GM21381 (cell line): ENCODE measurements around the gene MOB3B.

Source experiments
- ATAC-seq: cut with Tn5 transposase; IDR thresholded peaks from one replicate; pipeline ENCODE4 v1.9.1; 2021; ENCODE audit warnings: mild to moderate bottlenecking, moderate library complexity; ENCODE audit not compliant: unreplicated experiment

MOB3B gene

DNA sequence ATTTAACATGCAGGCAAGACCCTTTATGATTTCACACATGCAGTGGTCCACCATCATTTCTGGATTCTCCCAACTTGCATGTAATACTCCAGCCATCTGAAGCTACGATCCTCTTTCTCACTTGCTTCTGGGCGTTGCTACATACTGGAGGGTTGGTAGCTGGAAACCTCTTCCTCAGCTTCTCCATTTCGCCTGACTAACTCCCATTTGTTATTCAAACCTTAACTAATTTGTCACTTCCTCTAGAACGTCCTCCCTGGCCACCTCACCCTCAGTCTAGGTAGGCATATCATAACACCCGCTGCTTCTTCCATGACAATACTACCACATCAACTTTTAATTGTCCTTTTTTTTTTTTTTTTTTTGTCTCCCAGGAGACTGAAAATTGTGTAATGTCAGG, 160.0 kb downstream of the MOB3B start:
- no peak for ATAC-seq

DNA sequence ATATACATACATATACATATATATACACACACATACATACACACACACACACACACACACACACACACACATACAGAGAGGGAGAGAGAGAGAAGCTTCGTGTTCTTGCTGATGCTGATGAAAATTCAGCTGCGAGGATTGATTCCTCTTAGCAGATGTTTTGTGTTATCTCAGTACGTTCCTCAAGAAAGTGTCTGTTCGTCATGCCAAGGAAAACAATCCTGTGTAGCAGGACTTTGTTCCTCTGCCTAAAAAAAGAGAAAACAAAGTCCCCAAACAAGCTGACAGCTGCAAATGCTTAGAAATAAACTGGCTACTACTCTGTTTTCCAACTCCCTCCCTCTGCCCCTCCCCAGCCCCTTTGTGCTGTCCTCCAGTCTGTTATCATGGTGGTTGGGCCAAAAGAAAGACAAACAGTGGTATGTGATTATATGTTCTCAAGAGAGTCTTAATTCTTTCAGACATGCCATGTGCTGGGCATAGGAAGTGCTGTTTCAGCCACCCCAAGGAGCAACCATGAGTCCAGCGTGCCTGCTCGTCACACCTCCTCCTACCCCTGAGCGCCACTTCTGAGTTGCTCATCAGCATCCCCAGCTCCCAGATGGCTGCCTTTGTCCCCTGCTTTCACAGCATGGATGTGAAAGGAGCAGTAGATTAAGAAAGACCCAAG, 161.2 kb downstream of the MOB3B start:
- ATAC-seq, result no peak

DNA sequence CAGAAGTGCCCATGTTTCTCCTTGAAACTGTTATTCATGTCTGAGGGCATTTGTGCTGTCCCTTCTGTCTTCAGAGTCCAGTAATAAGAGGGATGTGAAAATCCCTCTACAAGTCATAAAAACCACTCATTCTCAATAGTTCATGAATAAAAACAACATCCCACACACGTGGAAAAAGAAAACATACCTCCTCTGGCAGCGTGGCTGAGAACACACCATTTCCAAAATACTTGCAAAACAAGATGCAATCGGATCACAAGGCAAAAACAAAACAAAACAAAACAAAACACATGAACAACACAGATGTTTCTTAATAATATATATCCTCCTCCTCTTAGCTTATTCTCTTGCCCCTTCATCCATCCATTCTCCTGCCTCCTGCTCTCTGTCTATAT, 161.7 kb downstream of the MOB3B start:
- ATAC-seq, result no peak

DNA sequence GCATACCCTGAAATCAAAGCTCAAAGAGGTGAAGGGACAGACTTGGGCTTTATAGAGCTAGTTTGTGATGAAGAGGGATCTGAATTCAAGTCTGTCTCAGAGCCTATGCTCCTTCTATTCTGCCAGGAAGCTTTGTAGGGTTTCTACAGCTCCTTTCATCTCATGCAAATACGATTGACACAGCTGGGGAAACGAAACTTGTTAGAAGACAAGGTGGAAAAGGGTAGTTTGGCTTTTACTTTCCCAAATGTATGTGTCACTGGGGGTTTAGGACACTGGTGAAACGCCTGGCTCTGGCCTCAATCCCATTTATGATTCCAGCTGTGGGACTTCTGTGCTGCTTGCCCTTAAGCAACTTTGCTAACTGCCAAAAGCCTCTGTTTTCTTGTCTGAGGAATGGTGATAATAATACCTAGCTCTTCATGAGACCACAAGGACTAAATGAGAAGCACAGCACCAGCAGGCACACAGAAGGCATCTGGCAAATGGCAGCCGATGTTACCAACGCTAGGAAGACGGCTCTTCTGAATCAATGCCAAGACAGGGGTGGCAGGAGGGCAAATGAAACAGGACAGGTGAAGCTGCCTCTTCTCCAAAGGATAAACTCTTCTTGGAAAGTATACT, 162.3 kb downstream of the MOB3B start:
- ATAC-seq, result peak; percentile 72

DNA sequence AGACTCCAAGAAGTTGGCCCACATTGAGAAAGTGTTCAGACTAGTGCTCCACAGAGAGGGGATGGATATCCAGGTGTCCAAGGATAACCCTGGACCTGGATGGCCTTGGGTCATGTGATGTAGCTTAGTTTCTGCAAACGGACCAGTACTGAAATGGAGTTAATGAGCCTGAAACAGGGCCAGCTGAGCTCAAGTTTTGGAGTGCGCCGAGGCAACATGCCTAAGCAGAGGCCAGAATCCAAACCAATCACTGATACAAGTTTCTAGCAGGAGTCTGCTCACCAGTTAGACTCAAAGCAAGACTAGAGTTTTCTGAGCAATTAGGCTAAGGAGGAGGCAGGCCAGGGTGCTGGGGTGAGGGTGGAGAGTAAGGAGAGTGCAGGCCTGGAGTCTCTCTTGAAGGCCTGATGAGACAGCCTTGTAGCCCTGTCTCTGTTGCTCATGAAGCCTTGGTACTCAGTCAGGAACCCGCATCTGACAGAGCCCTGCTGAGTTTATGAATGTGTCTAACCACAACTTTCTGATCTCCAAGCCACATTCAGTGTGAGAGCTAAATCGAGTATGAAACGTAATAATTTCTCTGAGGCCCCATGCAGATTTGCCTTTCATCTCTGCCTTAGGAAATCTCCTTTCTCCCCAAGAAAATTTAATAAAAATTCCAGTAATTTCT, 163.8 kb downstream of the MOB3B start:
- ATAC-seq, result peak; percentile 82

DNA sequence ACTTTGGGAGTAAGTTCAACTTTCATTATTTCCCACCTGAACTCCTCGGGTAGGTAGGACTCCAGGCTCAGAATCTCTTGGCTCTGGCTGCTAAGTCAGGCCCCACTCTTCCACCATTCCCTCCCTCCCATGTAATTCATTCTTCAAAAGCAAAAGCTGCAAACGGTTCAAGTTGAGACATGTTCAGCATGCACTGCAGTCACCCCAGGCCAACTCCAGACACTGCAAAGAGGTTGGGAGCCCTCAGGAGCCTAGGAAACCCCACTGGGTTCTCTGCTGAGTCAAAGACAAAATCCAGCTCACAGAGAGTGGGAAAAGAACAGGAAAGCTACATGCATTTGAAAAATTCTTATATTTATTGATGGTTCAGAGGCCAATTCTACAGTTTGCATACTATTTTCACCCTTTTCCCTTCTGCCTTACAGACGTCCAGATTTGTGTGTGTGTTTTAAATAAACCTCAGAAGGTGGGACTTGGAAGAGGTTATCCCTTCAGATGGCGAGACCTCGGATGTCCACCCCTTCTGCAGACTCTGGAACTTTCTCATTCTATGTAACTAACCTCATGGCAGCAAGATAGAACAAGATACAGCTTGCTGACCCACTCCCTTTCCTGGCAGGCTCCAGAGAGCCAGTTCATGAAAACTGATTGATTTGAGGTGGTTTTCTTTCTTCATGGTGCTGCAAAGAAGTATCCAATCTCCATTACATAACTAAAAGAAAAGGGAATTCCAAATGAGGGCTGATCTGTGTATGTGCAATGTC, 167.0 kb downstream of the MOB3B start:
- ATAC-seq, result no peak

DNA sequence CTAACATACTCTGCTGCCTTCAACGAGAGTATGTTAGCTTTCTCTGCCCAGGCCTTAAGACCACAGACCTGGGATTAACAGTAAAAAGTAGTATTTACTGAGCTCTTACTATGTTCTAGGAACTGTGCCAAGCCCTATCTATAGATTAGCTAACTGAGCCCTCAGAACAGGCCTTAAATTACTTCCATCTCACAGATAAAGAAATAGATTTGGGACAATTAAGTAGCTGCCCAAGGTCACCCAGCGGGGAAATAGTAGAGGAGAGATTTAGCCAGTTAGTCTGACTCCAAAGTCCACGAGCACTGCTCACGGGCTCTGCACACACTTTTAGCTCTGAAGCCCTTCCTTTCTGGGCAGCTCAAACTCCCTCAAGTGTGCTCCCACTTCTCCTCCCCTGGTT, 168.1 kb downstream of the MOB3B start:
- ATAC-seq, result no peak

DNA sequence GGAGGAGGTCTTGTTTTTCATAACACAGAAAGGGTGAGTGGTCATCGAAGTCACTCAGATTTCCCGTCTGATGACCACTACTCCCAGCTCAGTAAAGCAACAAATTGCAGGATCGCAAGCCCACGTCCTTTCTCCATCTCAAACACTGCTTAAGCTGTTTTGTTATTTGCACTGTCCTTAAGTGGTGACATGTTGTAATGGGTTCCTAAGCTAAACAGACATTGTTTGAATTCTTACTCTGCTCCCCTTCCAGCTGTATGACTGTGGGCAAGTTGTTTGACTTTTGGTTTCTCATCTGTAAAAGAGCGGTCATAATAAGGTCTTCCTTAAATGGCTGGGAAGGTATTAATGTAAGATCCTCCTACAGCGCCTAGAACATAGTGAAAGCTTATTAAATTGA, 169.9 kb downstream of the MOB3B start:
- ATAC-seq, result no peak

DNA sequence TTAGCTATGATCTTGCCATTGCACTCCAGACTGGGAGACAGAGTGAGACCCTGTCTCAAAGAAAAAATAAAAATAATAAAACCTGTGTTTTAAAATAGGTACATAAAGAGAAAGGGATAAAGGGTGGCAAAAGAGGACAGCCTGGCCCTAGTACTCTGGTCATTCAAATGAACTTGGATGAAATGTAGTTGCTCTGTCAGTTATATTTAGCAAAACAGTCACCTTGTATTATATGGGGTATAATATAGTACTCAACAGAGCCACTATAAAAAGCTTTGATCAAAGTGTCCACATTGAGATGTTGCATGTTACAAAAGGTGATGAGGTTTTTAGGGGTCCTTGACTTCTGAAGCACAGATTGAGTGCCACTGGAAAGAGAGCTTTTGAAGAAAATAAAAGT, 171.6 kb downstream of the MOB3B start:
- ATAC-seq, result no peak

DNA sequence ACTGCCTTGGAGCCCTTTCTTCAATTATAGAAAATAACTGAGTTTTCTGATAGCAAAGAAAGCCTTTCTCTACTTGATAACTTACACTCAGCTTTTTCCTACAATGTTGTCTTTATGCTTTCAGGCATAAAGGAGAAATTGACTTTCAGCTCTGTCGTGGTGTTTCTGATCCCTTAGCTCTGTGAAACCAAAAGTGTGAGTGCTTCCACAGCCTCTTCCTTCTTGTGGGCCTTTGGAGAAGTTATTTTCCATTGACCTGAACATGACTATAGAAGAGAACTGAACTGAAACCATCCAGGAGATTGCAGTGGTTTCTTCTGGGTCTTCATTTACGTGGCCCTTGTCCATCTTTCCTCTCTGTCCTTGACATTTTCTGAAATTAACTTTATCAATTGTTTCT, 173.2 kb downstream of the MOB3B start:
- ATAC-seq, result no peak

DNA sequence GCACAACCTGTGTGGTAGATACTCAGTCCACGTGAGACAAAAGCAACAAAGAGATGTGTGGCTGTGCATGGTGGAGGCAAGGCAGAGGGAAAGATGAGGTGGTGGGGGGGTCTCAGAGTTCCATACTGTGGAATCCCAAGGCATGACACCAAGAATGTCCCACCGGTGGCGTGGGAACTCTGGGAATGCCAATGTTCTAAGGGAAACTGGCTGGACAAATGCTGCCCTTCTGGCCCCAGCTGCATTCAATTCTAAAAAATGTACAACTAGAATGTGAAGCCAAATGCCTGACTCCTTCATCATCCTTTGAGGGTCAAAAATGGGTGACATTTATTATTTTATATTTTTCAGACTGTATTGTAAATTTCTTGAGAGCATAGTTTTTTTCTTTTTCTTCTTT, 174.4 kb downstream of the MOB3B start:
- no peak for ATAC-seq

DNA sequence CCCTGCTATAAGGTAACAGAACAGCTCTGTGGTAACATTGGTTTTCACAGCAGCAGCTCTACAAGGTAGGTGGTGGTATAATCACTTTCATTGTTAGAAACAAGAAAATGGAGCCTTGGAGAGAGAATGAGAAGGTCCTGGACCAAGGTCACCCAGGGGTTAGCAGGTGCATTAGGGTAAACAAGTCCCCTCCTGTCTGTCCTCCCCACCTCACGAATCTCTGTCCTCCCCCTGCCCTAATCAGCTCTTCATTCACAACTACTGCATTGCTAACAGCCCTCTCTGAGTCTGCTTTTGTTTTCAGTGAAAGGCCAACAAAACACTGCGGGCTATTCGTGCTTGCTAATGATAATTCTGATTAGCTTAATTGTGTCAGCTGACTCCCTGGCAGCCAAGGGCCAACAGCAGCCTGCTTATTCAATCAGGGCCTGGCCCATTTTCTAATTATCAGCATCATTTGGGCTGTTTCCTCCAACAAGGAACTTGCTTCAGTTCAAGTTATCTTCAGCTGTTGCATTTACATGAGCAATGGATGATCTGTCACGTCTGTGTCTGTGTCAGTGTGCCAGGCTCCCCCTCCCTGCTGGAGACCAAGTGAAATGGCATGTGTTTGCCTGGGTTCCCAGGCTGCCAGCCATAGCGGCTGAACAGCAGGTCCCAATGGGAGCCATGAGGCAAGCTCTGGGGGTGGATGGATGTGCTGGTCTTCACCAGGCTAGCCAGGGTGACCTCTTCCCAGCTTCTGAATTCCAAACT, 176.0 kb downstream of the MOB3B start:
- ATAC-seq, result peak; percentile 95

DNA sequence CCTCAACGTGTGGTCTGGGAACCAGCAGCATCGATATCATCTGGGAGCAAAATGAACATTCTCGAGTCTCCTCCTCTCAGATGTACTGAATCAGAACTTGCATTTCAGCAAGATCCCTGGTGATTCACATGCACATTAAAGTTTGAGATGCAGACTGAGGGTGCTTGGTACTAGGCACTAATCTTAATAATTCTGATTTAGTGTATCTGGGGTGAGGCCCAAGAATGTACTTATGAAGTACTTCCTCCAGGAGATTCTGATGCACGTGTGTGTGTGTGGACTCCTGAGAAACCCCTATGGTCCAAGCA, 176.5 kb downstream of the MOB3B start:
- no peak for ATAC-seq

DNA sequence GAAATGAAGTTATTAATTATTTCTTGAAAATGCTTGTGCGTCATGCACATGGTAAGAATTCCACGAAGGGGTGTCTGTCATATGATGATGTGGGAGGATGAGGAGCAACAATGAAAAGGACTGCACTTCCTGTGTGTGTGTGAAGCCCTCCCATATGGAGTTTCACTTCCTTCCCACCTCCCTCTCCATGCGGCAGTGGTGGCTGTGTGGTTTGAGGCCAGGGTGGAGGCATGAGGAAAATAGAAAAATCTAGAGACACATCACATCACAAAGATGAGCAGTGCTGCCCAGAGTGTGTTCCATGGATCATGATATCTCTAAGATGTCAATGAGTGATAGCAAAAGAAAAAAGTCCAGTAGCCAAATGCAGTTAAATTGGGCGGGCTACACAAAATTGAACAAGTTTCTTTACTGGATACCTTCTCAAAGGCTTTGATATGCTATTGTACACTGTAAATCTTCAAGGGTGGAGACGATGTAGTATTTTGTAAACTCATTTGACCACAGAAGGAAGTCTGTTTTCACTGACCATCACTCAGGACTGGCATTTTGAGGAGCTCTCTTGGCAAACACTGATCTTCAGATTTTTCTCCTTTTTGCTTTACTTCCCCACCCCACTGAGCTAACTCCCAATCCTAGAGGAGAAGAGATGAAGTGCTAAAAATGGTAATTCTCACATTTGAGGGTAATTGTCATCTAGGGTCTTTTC, 177.0 kb downstream of the MOB3B start:
- ATAC-seq, result no peak

DNA sequence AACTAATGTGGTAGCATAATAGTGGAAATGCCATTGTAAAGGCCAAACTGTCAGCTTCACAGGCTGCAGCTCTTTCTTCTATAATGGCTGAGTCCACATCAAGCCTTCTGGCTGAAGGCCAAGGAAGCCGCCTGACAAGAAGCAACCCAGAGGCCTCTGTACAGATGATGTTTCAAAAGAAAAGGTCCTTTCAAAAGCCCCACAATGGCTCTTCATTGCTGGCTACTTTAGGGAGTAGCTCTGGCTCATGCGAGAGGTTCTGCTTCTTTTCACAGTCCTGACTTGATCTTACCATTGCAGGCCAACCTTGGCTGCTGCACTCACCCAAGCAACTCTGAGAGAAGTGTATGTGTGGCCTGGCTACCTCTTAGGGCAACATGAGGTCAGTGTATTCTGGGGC, 178.2 kb downstream of the MOB3B start:
- no peak for ATAC-seq

DNA sequence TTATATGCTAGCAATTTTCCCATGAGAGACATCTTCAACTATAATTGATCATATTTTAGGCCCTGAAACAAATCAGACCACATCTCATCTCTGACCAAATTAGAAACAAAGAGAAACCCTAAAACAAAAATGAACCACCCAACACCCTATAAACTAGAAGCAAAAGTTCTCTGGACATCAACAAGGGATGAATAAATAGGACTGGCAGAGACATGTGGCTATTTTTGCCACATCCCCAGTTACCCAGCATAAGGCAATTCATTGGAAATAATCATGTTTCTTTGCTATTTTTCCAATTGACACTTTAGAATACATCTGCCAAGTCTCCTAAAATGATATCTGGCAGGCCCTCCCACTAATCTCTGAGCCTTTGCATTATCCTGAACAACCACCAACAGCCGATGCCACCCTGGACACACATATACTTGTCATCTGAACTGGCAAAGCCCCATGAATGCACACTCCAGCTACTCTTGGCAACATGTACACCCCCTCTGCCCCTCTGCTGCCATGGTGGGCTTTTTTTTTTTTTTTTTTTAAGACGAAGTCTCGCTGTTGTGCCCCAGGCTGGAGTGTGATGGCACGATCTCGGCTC, 179.1 kb downstream of the MOB3B start:
- ATAC-seq, result no peak

DNA sequence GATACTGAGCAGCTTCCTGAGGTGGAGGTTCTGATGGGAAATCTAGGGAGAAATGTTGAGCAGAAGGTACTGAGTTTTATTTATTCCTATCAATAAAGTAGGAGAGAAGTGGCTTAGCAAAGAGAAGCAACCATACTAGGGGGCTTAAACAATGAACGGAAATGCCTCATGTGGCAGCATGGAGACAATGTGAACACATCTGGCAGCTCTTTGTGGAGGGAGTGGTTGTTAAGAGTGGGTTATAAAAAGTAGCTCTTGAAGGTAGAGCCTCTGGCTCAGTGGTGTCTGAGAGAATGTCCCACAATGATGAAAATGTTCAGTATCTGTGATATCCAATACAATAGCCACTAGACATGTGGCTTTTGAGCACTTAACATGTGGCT, 179.9 kb downstream of the MOB3B start:
- ATAC-seq, result no peak

DNA sequence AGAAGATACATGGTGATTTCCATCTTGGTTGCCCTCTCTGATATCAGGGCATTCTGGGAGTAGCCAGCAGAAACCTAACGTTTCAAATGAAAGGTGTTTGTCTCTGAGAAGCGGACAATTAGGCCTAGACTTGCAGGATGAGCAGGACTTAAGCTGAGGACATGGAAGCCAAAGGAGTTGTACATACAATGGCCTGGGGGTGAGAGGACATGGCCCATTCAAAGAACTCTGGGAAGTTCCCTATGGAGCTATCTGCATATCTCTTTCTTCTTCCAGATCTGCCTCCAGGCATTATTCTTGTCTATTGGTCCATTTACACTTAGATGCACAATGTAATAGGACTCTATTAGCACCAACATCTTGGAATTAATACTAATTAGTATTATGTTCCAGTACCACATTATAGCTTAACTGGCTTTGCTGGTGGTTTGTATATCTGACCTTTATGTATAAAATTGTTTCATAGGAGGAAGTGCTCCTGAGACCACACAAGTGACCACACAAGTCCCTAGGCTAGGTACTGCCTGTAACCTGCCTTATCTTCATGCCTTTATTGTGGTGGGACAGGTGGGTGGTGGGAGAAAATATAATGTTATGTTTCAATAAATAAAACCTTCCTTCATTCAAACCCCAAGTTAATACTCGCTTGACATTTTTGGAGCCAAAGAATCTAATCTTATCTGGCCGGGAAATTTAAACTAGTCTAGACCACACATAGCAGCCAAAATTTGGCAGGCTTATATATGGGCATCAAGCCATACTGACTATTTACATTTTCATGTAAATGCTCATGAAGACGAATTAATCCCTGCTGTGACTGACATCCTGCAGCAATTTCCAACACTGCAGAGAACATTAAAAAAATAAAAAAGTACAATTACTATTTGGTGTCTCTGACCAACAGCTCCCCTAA, 180.6 kb downstream of the MOB3B start:
- no peak for ATAC-seq

DNA sequence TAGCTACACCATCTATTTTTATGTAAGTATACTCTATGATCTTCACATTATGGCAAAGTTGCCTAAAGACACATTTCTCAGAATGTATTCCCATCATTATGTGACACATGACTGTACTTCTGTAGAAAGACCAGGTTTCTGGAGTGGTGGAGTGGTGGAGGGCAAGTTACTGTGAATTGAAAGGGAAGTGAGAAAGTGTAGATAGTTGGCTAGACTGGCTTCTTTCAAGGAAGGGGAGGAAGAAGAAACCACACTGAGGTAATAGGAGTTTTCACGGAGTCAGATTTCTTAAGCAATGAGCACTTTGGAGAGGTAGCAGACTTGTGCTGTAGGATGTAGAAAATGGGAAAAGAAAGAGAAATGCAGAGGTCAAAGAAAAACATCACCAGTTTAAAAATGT, 181.7 kb downstream of the MOB3B start:
- ATAC-seq, result no peak
